Brain pericyte (primary cell): ENCODE measurements around the gene RALGAPA2.

Source experiments
- DNase-seq: peaks from one replicate; pipeline ENCODE4 v3.0.0-alpha.2; 2012; ENCODE audit warnings: low read depth, low spot score

Gene RALGAPA2

DNA sequence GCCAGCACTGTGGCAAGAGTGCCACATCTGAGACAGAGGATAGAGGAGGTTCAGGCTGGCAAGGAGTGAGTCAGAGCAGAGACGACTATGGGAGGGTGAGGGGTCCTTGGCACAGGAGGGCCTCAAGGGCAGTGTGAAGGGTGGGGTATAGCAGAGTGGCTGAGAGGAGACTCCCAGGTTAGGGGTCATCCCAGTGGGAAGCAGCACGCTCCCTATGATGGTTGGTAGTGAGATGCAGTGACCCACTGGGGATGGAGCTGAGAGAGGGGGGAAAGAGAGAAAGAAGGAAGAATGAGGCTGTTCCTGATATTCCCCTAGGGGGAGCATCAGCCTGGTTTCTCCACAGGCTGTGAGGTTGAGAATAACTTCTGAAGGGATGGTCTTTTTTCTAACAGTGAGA lies 247.2 kb downstream of the RALGAPA2 start:
- DNase-seq: no peak

DNA sequence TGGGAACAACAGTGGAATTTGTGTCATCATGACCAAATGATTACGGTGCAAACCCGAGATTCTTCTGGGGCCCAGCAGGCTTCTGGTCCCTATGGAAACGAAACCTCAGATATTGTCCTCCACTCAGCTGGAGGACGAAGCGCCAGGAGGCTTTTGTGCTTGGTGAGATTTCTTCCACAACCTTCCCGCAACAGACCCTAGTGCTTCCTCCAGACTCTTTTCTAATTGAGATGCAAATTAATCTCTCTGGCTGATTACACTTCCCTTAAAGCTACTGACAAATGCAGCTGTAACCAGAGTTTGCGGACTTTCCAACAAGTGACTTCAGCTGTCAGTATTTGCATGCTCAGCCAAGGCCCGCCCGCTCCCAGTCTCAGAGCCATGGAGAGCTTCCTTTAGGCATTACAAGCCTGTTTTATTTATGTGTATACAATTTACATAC lies 248.5 kb downstream of the RALGAPA2 start:
- no peak for DNase-seq

DNA sequence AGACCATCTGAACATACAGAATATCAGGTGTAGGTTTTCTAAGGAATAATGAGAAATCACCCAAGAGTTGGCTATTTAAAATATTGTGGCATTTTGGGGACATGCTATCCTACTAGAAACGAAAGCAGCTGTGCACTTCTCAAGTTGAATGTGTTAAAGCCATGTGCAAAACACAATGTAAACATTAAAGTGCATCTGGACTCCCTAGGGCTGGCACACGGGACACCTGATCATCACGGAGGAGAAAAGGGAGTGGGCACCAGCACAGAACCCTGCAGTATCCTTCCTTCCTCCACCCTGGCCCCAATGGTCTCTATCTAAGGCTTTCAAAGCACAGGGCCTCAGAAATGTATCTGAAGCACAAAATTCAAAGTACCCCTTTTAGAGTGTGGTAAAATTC lies 250.3 kb downstream of the RALGAPA2 start:
- no peak for DNase-seq

DNA sequence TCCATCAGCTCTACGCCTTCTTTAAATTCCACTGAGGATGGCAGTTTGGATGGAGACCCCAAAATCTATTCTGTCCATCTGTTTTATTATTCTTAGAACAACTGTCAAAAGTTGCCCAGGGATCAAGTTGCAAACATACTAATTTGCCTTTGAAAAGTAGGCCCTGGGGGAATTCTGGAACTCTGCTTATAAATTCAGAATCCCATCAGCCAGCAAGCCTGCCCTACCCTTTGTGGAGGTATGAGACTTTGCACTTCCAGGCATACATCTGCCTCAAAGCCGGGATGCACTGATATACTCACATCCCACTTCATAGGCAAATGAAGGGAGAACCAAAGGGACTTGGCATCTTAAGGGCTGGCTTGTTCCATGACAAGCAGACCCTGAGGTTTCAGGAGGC lies 250.9 kb downstream of the RALGAPA2 start:
- DNase-seq: no peak

DNA sequence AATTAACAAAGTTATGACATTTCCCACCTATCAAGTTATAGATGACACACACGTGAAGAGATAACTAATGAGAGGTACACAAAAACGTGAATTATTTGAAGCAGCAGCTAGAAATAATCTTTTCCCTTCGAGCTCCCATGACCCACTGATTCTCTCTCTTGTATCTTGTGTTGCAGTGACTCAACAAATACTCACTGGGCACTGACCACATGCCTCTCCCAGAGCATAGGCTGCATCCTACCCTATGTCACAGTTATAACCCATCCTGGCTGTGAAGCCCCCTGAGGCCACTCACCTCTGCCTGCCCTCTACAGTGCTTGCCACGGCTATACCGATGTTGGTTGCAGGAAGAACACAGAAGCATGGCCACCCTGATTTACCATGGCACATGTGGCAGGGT lies 252.7 kb downstream of the RALGAPA2 start:
- no peak for DNase-seq

DNA sequence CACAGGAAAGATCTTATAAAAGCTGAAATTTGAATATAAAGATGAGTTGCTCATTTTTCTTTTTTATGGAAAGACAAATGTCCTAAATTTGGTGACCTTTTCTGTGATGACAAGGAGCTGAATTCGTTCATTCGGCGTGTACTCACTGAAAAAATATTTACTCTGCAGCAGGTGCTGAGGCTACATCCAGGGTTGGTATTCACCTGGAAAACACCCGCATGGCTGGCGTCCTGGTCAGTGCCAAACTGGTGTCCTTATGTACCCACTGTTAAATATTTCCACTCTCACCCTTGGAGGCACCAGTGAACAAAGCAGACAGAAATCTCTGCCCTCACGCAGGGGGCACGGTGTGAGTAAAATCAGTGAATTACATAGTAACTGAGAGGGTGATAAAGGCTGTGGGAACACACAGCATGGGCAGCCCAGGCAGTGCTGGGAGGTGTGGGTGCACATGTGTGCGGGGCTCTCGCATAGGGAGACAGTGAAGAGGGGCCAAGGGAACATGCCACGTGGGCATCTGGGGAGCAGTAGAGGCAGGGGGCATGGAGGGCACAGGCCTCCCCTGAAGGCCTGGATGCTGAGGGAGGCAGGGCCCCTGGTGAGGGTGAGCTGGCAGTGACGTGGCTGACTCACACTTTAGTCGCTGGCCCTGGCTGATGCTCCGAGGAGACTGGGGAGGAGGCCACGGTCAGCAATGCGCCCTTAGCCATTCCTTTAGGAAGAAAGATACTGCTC lies 254.9 kb downstream of the RALGAPA2 start:
- DNase-seq: peak; percentile 39

DNA sequence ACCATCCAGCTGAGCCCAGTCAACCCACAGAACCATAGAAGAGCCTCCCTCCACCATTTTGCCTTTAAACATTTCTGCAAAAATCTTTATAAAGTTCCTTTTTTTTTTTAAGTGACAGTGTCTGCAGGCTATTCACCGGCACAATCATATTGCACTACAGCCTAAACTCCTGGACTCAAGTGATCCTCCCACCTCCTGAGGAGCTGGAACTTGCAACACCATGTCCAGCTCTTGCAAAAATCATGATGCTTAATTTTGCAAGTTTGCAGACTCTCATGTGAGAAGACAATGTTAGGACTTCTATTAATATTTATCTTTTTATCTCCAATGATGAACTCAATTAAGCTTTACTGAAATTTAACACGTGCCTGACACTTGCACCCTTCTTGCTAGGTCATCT lies 255.7 kb downstream of the RALGAPA2 start:
- no peak for DNase-seq

DNA sequence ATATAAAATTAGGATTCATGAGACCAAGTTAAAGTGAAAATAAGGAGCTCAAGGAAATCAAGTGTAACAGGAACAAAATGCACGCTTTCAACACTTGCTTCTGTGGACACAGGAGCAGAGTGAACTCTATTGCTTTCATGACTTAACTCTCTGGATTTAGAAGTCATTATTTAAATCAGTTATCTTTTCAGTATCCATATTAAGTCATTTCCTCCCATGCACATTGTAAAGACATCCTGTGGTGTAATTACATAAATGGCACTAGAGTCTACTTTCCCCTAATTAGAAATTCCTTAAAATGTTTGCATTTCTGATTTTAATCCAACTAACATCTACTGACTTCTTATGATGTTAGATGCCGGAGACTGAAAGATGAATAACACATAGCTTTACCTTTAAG lies 256.5 kb downstream of the RALGAPA2 start:
- DNase-seq: no peak

DNA sequence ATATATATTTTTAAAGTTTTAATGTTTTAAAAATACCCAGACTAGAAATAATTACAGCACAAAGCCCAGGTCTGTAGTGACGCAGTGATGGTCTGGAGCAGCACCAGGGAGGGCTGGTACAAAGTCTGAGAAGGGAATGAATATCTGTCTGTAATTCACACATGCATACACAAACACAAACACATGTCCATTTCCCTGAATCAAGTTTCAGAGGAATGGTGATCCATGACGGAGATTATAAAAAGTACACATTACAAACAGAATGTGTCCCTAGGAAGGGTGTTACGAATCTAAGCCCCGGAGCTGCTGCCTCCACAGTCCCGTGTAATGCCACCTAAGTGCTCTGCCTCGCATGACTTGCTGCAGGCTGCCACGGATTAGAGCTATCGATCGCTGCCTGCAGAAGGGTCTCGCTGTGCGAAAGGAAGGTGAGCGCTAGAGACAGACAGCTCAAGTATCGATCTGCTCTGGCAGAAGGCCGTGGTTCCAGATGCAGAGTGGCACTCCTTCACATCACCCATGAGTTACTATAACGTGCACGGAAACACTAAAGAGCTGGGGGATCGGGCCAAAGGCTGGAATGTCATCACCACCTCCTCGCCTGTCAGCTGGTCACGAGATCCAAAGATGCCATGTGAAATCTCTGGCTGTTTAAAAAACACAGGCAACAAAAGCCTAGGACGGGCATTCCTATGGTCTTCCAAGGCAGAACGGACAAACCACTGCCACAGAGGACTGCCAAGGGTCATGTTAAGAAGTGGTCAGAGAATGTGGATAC lies 257.4 kb downstream of the RALGAPA2 start:
- no peak for DNase-seq

DNA sequence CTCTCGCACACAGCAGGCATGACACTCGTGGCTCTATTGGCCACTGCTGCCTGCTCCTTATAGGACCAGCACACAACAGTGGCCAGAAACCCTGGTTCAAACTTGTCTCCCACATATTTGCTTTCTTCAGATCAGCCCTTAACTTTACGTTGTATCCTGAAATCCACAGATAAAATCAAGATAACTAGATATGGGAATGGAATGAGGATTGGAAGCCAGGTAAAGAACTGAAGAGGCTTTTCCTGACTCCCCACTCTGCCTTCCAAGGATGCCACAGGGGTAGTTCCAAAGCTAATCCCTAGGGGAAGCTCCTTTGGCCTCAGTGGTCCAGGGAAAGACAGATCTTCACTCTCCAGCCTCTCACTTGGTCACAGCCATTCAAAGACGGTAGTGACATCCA lies 258.1 kb downstream of the RALGAPA2 start:
- no peak for DNase-seq

DNA sequence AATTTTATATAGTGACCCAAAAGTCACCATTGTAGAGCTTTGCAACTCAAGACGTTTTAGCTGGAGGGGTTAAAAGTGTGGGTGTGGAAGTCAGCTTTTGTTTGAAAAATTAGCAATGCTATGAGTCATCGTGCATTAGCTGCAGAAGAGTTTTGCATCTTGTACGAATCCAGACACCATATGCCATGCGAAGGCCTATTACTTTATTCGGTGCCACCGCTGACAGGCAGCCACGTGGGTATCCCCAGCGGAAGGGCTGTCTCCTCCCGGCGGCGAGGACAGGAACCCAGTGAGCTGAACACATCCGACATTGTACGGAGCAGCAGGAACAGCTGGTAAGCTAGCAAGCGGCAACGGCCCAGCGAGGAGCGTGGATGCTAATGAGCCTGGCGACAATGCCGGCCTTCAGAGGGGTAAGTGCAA lies 260.2 kb downstream of the RALGAPA2 start:
- no peak for DNase-seq

DNA sequence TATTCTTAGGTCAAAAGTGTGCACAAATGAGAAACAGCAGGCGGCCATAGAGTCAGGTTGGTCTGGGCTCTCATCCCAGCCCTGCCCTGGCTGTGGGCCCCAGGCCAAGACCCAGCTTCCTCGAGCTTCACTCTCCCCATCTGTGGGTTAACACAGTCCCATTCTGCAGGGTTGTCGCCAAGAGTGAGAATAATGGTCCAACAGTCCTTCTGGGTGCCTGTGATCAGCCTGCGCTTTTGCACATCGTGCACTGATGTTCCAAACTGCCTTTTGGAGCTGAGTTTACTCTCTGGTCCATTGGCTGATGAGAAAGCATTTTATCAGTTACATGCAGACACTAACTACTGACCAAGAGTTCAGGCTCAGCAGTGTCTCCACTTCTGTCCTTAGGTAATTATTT lies 261.9 kb downstream of the RALGAPA2 start:
- no peak for DNase-seq

DNA sequence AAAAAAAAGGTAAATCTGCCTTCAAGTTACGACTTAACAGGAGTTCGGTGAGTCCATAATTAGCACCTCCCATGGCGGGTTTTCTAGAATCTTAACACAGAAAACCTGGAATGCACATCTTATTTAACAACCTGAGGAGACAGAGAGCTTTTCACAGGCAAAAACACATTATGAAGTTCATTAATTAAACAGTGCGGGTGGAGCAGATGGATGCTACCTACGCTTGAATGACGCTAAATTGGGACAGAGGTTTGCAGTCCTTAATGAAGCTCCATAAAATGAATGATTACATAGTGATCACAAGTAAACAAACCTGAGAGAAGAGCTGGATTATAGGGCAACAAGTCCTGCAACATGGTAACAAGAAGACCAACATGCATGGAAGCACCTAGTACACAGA lies 263.6 kb downstream of the RALGAPA2 start:
- no peak for DNase-seq

DNA sequence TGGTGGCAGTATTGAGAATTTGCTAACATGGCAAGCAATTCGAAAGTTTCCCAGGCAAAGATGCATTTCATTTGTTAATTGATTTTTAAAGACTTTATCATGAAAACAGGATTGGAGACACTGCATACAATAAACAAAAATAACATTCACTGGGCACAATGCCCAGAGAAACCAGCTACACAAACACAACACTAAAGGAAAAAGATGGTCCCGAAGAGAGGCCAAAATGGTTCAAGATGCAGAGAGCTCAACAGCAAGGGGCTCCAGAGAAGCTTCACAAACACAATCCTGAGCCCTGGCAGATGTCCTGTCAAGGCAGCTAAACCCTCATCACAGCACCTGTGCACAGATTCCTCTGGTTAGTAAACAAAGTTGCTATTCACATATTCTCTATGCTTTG lies 265.2 kb downstream of the RALGAPA2 start:
- no peak for DNase-seq

DNA sequence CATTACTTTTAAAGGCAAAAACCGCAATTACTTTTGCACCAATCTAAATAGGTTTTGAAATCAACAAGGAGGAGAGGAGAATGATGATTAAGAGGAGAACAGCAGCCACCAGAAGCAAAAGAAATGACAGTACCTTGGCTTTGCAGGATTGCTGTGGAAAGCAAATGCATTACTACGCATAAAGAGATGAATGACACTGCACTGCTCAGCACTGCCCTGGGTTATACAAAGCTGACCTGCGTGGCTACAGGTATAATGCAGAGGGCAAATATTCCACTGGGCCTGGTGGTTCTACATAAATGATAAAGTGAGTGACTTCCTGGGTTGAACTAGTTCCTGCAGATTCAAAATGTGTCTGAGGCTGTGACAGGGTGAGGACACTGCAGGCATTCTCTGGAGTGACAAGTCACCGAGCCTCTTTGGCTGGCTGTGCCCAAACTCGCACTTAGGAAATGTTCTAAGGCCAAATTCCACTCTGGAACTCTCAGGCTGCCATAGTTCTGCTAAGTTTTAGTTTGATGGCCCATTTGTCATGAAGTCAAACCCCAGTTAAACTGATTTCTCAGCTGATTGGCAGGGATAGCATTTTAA lies 265.9 kb downstream of the RALGAPA2 start:
- DNase-seq: no peak

DNA sequence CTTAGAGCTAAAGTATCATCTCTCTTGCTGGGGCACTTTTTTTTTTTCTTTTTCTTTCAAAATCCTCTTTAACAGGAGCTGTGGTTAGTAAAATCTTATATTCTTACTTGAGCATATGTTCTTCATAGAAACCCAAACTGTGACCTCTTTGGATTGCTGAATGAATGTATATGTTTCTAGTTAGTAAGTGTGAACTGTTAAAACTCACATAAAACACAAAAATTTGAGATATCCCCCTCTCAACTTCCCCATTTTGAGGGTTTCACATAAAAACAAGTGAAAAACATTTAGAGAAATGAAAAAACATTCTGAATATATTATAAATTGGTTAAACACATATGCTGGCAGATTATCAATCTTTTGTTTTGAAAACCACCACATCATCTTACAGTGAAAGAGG lies 266.4 kb downstream of the RALGAPA2 start:
- DNase-seq: no peak

DNA sequence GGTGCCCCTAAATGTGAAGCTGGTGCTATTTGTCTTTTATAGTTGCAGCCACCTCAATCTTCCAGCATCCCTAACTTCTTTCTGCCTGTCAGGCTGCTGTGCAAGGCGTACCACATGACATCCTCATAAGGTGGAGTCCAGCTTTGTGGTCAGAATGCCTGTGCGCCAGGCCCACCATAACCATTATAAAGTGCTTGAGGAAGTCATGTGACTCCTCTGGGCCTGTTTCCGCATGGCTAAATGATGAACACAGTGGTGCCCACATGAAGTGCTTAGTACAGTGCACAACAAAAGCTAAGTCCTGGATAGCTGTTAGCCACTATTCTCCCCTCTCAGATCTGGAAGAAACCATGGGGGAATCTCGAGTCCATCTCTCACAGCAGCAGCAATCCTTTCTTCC lies 268.9 kb downstream of the RALGAPA2 start:
- DNase-seq: no peak

DNA sequence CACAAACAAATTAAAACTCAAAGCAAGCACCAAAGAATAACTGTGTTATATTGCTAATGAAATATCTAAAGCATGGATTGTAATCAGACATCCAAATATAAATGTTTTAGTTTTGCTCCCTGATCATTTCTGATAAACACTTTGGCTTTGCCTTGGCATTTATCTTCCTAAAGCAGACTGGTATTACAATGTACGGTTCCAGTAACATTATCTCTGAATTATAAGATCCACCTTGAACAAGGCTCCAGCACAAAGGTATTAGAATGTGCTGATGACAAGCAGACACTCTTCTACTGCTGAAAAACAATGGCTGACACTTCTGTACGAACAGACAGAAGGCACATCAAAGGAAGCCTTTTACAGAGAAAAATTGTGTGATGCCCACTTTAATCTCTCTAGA lies 270.0 kb downstream of the RALGAPA2 start:
- no peak for DNase-seq

DNA sequence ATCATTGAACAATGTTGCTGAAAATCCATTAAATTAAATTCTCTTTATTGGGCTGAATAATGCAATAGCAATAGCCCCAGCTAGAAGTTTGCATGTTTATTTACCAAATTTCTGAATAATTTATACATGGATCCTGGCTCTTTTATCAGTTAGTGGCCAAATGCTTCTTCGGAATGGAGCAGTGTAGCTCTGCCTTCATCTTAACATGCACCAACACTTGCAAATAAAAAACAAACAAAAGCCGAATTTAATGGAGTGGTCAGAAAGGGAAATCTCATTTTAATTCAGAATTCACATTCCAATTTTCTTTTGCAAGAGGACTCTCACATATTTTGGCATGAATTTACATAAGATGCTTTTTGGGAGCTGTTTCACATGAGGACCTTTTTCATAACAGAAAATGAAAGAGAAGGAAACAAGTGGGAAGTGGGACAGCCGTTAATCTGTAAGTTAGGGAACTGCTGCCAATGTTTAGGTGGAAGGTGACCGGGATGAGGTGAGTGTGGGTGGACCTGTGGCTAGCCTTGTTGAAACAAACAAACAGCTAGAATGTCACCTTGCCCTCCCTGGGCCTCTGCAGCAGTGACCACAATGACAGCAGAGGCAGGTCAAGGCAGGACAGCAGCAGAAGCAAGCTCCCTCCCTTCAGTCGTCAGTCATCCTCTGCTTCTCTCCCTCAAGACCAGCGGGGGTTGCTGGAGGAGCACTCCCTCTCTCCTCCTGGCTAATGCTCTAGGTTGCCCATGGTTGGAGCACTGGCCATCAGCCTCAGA lies 271.4 kb downstream of the RALGAPA2 start:
- DNase-seq: no peak

DNA sequence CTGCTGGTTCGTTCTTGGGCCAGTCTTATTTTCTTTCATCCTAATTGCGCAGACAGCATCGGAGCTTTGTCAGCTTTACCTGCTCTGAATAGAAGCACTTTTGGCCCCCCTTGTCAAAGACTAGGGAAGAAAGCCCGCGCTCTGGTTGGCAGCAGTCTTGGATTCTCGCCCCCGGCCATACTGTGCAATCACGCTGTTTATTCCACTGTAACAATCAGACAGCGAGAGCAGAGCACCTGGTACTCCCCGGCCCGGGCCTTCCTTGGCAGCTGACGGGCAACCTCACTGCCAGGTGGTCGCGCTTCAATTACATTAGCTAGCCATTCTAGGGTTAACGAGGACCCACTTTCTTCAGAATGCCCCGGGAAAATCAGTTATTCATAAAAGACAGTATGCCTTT lies 272.0 kb downstream of the RALGAPA2 start:
- DNase-seq: no peak

DNA sequence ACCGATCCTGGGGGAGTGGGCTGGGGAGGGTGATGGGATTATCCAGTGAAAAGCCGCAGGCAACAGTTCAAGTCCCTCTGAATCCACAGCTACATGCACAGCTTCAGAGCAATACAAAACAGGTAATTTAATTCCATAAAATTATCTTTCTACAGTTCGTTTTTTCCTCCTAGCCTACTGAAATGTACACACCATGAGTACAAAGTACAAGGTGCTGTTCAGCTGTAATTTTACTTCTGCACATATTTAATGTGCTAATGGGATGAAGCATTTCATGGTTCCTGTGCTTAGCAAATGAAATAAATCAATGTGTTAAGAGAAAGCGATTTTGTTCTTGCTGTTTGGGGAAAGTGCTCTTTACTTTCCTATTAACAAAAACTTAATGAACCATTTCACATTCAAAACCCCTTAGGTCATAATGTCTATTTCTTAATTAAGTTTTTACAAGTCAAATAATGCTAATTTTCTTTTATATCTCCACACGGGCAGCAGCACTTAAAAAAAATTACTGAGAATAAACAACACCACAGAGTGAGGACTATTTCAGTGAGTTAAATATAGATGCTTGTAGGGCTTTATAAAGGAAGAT lies 272.7 kb downstream of the RALGAPA2 start:
- no peak for DNase-seq

DNA sequence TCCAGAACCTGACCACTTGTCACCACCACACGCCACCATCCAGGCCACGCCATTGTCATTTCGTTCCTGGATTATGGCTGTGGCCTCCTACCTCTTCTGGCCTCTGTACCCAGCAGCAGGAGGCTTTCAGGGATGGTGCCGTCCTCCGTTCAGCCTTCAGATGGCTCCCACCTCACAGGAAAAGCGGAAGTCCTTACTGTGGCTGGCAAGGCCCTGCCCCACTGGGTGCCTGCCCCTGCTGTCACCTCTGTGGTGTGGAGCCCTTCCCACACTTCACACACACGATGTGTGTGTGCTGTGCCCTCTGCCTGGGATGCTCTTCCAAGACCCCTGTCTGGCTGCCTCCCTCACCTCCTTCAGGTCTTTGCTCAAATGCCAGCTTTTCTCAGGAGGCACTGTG lies 275.1 kb downstream of the RALGAPA2 start:
- DNase-seq: no peak
